Astrocyte of the cerebellum (primary cell): ENCODE data around the gene STAT6.
A peak's percentile ranks its signal among the peaks of the same experiment; 100 is the strongest.
"Not testable (repeated sequence)": the region's sequence is repeated elsewhere in the genome, so short reads cannot be mapped to it uniquely, and the experiment has no call there.

Experiments
- DNase-seq: peaks from one replicate; pipeline ENCODE4 v3.0.0-alpha.2; 2011; ENCODE audit warnings: low read depth
- H3K4me3 ChIP-seq: 2 replicates; pipeline ENCODE4 v1.5.1; 2011; ENCODE audit warnings: mild to moderate bottlenecking, low read depth, low read length, moderate library complexity
- in situ Hi-C: cut with HindIII; loops from 2 replicates; pipeline ENCODE4 v1.10.0; 2017; ENCODE audit warnings: low sequenced_read_pairs
- TF ChIP-seq, protein P1 (sequence below): IDR thresholded peaks from 2 replicates; pipeline ENCODE4 v1.5.1; 2012; ENCODE audit warnings: low read length, low read depth, moderate library complexity, mild to moderate bottlenecking; ENCODE audit errors: missing control alignments

STAT6 gene

GRCh38 chr12:57078519-57079404, 32.4 kb downstream of the STAT6 start, which contains the start of gene NEMP1:
Gene NEMP1 (minus strand): TSS chr12:57078791. CDS start chr12:57078745, 46 bp downstream.
- peak; percentile 100 for DNase-seq
- TF ChIP-seq, protein P1, sequence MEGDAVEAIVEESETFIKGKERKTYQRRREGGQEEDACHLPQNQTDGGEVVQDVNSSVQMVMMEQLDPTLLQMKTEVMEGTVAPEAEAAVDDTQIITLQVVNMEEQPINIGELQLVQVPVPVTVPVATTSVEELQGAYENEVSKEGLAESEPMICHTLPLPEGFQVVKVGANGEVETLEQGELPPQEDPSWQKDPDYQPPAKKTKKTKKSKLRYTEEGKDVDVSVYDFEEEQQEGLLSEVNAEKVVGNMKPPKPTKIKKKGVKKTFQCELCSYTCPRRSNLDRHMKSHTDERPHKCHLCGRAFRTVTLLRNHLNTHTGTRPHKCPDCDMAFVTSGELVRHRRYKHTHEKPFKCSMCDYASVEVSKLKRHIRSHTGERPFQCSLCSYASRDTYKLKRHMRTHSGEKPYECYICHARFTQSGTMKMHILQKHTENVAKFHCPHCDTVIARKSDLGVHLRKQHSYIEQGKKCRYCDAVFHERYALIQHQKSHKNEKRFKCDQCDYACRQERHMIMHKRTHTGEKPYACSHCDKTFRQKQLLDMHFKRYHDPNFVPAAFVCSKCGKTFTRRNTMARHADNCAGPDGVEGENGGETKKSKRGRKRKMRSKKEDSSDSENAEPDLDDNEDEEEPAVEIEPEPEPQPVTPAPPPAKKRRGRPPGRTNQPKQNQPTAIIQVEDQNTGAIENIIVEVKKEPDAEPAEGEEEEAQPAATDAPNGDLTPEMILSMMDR: no peak
- H3K4me3 ChIP-seq: peak within 1 kb of the TSS; percentile 81
- in situ Hi-C loops: loop anchor here (10.0 kb wide), 1 partner anchor 96 kb away; no protein-coding TSS in a partner anchor

GRCh38 chr12:57073566-57074450, 37.4 kb downstream of the STAT6 start:
- not testable (repeated sequence) for H3K4me3 ChIP-seq, DNase-seq
- in situ Hi-C loops: loop anchor here (10.0 kb wide), 1 partner anchor 101 kb away; no protein-coding TSS in a partner anchor

DNA sequence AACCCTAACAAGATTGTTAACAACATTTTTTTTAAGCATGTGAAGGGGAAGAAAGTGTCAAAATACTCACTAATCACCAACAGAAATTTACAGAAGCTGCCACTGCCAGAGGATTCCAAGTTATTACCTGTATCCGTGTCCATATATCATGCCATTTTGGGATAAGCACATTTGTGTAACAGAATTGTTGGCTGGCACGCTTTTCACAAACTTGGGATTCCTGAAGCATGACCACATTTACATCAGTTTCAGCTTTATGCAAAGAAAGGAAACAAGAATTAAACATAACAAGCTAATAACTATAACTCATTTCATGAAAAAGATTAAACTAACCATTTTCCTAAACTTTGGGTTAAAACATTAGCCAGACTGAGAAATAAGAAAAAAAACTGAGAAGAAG, 38.5 kb downstream of the STAT6 start:
- in situ Hi-C loops: loop anchor here (10.0 kb wide), 1 partner anchor 102 kb away; no protein-coding TSS in a partner anchor
- DNase-seq: no peak
- TF ChIP-seq, protein P1: no peak
- no peak overlapping the region for H3K4me3 ChIP-seq

DNA sequence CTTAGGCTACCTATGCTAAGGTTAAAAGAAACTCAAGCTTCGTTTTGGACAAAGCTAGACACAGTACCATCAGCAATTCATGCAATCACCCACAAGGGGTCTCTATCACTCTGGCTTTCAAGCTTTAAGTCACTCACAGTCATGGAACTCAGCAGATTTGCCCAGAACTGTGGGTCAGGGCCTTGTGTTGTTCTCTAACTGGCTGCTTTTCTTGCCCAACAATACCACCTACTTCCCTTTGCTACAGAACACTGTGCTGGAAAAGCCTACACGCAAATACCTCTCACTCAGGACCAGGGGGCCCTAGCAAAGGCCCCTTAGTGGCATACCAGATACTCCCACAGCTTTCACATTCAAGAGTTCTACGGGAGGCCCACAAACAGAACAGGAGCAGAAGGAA, 41.6 kb downstream of the STAT6 start:
- DNase-seq: peak; percentile 78
- in situ Hi-C loops: loop anchor here (5.0 kb wide), 1 partner anchor 73 kb away; no protein-coding TSS in a partner anchor
- H3K4me3 ChIP-seq: no peak overlapping the region
- TF ChIP-seq, protein P1: peak; percentile 87

DNA sequence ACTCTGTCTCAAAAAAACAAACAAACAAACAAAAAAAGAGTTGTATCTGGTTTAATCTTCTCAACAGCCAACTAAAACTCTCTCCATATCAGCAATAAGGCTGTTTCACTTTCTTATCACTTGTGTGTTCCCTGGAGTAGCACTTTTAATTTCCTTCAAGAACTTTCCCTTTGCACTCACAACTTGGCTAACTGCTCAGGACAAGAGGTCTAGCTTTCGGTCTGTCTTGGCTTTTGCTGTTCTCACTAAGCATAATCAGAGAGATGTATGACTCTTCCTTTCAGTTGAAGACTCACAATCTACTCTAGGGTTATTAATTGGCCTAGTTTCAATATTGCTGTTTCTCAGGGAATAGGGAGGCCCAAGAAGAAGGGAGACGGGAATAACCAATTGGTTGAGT, 44.9 kb downstream of the STAT6 start:
- no peak for DNase-seq

DNA sequence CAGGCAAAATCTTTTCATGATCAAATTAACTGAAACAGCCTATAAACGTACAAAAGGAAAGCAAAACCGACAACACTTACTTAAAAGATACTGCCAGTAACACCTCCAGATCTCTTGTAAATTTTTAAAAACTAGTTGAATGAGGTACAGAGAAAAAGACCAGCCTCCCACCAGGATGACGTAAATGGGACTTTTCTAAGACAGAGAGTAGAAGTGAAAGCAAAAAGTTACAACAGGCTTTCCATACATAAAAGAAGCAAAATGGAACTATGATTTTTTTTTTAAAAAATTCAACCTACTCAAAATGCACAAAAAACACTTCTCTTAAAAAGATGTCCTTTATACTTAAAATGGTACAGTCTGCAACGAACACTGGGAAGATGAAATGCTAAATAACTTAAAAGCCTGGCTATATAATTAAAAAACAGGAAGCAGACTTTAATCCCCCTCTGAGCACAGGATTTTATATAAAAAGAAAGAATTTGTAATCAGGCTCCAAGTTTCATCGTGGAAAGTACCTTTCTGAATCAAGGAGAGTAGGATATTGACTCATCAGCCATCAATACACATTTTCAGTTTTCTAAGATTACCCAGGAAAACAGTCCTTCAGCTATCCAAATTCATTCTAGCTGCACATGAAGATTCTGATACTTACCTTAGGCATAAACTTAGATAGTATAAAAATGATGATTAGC, 47.0 kb downstream of the STAT6 start:
- no peak overlapping the region for H3K4me3 ChIP-seq
- in situ Hi-C loops: no loop called here
- TF ChIP-seq, protein P1: no peak
- no peak for DNase-seq

More for the DNA sequence above, 44.9 kb downstream of the STAT6 start:
- TF ChIP-seq, protein P1: no peak
- no peak overlapping the region for H3K4me3 ChIP-seq
- in situ Hi-C loops: loop anchor here (5.0 kb wide), 1 partner anchor 76 kb away; no protein-coding TSS in a partner anchor
